ENCODE measurements around the gene CAMK1G. TPM values are rescaled to one million over a fixed set of nuclear protein-coding genes. Genes with fewer than 3 reads are reported as not detected.

CAMK1G gene
- total RNA-seq, 2 donors from 2014 or later, result 0.55 to 2.1 TPM

DNA sequence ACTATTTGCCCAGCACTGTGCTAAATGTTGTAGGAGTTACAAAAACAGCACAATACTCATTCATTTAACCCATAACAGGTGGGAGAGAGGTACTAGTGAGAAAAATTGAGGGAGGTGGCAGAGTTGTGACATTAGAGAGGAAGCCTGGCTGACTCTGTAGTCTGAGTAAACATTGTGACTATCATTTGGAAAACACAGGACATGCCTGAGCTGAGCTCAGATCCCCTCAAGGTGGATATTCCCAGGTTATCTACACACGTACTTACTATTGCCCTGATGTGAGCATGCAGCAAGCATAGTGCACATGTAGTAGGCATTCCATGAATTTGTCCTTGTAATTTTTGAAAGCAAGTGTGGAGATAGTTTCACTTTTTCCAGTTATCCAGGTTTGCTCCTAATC is 10.9 kb downstream of the CAMK1G start:
- Mint-ChIP-seq H3K4me3 (no peak overlapping the region), H3K27ac (no peak overlapping the region), H3K9me3 (no peaks in the 10 kb centered on the region), H3K4me1 (no peaks in the 10 kb centered on the region), H3K36me3 (ENCODE audit: low read depth) (no peaks in the 10 kb centered on the region), H3K27me3 (ENCODE audit: insufficient read depth) (peaks cover 47% of the 10 kb centered on the region)
- WGBS, 2 experiments (ENCODE audit: insufficient coverage in 1 of 2, insufficient read length in 1 of 2), result 91% methylated on average over 1 of the region's 1 CpG; no CpG with 5 or more reads in 1 of the 2 experiments
- no peak for DNase-seq
- Histone ChIP-seq H3K36me3 (ENCODE audit: control insufficient read depth, insufficient read depth, low read length) (no peaks in the 10 kb centered on the region), H3K27me3 (ENCODE audit: control insufficient read depth, insufficient read depth, low read length, poor library complexity, severe bottlenecking) (peaks cover 39% of the 10 kb centered on the region), H3K4me1 (ENCODE audit: control insufficient read depth, insufficient read depth, low read length) (no peaks in the 10 kb centered on the region), H3K4me3 (ENCODE audit: low read length) (no peak overlapping the region), H3K27ac (ENCODE audit: low read depth, low read length) (no peak overlapping the region), H3K9me3 (ENCODE audit: control insufficient read depth, low read length) (no peaks in the 10 kb centered on the region), H3K9ac (ENCODE audit: extremely low read depth, low read length, poor library complexity, severe bottlenecking) (no peak overlapping the region)
- TF ChIP-seq, protein P1, sequence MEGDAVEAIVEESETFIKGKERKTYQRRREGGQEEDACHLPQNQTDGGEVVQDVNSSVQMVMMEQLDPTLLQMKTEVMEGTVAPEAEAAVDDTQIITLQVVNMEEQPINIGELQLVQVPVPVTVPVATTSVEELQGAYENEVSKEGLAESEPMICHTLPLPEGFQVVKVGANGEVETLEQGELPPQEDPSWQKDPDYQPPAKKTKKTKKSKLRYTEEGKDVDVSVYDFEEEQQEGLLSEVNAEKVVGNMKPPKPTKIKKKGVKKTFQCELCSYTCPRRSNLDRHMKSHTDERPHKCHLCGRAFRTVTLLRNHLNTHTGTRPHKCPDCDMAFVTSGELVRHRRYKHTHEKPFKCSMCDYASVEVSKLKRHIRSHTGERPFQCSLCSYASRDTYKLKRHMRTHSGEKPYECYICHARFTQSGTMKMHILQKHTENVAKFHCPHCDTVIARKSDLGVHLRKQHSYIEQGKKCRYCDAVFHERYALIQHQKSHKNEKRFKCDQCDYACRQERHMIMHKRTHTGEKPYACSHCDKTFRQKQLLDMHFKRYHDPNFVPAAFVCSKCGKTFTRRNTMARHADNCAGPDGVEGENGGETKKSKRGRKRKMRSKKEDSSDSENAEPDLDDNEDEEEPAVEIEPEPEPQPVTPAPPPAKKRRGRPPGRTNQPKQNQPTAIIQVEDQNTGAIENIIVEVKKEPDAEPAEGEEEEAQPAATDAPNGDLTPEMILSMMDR (conservative IDR thresholded peaks at IDR 0.05), result no peak

DNA sequence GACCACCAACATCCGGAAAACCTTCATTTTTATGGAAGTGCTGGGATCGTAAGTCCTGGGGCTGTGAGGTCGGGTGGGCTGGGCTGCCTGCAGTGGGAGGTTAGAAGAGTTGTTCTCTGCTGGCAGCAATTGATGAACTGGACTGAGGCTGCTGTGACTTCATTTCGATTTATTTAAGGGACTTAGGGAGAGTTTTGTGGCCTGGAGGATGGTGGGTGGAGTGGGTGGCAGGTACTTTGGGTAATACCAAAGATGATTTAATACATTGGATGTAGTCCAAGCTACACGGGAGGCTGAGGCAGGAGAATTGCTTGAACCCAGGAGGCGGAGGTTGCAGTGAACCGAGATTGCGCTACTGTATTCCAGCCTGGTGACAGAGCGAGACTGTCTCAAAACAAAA is 11.5 kb downstream of the CAMK1G start:
- Histone ChIP-seq H3K9ac (ENCODE audit: extremely low read depth, low read length, poor library complexity, severe bottlenecking) (no peak overlapping the region), H3K9me3 (ENCODE audit: control insufficient read depth, low read length) (no peaks in the 10 kb centered on the region), H3K36me3 (ENCODE audit: control insufficient read depth, insufficient read depth, low read length) (no peaks in the 10 kb centered on the region), H3K27me3 (ENCODE audit: control insufficient read depth, insufficient read depth, low read length, poor library complexity, severe bottlenecking) (peaks cover 45% of the 10 kb centered on the region), H3K4me1 (ENCODE audit: control insufficient read depth, insufficient read depth, low read length) (no peaks in the 10 kb centered on the region), H3K27ac (ENCODE audit: low read depth, low read length) (no peak overlapping the region), H3K4me3 (ENCODE audit: low read length) (no peak overlapping the region)
- Mint-ChIP-seq H3K4me1 (no peaks in the 10 kb centered on the region), H3K27ac (no peak overlapping the region), H3K36me3 (ENCODE audit: low read depth) (no peaks in the 10 kb centered on the region), H3K27me3 (ENCODE audit: insufficient read depth) (peaks cover 52% of the 10 kb centered on the region), H3K4me3 (no peak overlapping the region), H3K9me3 (no peaks in the 10 kb centered on the region)
- WGBS, 2 experiments (ENCODE audit: insufficient coverage in 1 of 2, insufficient read length in 1 of 2), result 85 to 90% methylated on average over 9 of the region's 9 CpGs
- TF ChIP-seq, protein P1 (conservative IDR thresholded peaks at IDR 0.05), result no peak
- no peak for DNase-seq

DNA sequence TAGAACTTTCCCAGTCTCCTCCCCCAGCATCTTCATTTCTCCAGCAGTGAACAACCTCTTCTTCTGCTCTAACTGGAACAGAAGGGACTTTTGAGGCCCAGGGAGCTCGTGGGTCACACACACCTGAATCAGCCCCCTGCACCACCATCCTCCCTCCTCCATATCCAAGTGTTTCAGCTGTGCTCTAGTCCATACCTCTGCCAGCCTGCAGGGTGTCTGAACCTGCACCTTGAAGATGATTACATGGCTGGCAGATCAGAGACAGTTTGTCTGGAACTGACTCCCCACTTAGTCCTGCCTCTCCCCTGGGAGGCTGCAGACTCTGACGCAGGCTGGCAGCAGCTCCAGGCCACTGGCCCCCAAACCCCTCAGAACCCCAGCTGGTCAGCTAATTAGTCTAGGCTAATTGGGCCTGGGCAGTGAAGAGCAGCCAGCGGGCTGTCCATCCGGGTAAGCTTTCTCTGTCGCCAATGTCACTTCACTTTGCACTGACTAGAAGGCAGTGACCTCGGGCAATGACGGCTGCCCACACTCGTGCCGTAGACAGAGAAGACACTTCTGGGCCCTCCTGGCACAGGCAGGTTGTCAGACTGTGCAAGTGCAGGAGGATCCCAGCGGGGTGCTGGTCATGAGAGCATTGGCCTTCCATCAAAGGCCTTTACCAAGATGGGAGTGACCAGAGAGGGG is 12.2 kb downstream of the CAMK1G start:
- Histone ChIP-seq H3K4me3 (ENCODE audit: low read length) (no peak overlapping the region), H3K36me3 (ENCODE audit: control insufficient read depth, insufficient read depth, low read length) (no peaks in the 10 kb centered on the region), H3K27me3 (ENCODE audit: control insufficient read depth, insufficient read depth, low read length, poor library complexity, severe bottlenecking) (peaks cover 52% of the 10 kb centered on the region), H3K9me3 (ENCODE audit: control insufficient read depth, low read length) (no peaks in the 10 kb centered on the region), H3K9ac (ENCODE audit: extremely low read depth, low read length, poor library complexity, severe bottlenecking) (no peak overlapping the region), H3K27ac (ENCODE audit: low read depth, low read length) (no peak overlapping the region), H3K4me1 (ENCODE audit: control insufficient read depth, insufficient read depth, low read length) (no peaks in the 10 kb centered on the region)
- Mint-ChIP-seq H3K4me1 (no peaks in the 10 kb centered on the region), H3K27ac (no peak overlapping the region), H3K27me3 (ENCODE audit: insufficient read depth) (peaks cover 54% of the 10 kb centered on the region), H3K4me3 (no peak overlapping the region), H3K9me3 (no peaks in the 10 kb centered on the region), H3K36me3 (ENCODE audit: low read depth) (no peaks in the 10 kb centered on the region)
- WGBS, 2 experiments (ENCODE audit: insufficient coverage in 1 of 2, insufficient read length in 1 of 2), result 86 to 91% methylated on average over 8 to 10 of the region's 10 CpGs
- TF ChIP-seq, protein P1 (conservative IDR thresholded peaks at IDR 0.05), result no peak
- no peak for DNase-seq
